ENCODE data around the gene BPTF.

DNA sequence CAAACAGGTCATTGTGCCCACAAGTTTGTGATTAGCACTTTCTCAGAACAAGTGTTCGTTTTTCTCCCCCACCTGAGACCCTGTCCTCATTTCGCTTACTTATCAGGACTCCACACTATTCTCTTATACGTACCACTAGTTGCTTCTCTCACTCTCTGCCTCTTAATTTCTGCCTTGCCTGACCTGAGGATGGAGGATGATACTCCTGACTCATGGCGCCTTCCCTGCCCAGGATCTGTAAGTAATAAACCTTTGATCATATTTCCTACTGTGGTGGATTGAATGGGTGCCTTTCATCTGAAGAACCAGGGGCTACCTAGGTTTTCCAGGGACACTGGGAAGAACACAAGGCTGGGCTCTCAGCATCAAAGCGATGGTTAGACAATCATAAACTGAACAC lies 39.8 kb upstream of the BPTF start:
- no peak for TF ChIP-seq GATA2 (IDR thresholded peaks at IDR 0.05; ENCODE audit: low read depth, low read length)
- TF ChIP-seq GATA3 (IDR thresholded peaks at IDR 0.05; ENCODE audit: low read depth, low read length), result no peak
